Skeletal muscle satellite cell (primary cell): Measurements from ENCODE around the gene AK4.

Source experiments
- H3K27me3 ChIP-seq: 2 replicates; pipeline ENCODE4 v1.7.0; 2013; ENCODE audit warnings: low read length; ENCODE audit not compliant: control insufficient read depth, insufficient read depth
- H3K36me3 ChIP-seq: 2 replicates; pipeline ENCODE4 v1.7.0; 2013; ENCODE audit warnings: mild to moderate bottlenecking, control low read depth, low read length; ENCODE audit not compliant: insufficient read depth
- H3K4me1 ChIP-seq: 2 replicates; pipeline ENCODE4 v1.7.0; 2013; ENCODE audit warnings: low read length; ENCODE audit not compliant: control insufficient read depth, insufficient read depth
- H3K4me2 ChIP-seq: 2 replicates; pipeline ENCODE4 v1.7.0; 2013; ENCODE audit warnings: mild to moderate bottlenecking, low read length
- H3K4me3 ChIP-seq: 2 replicates; pipeline ENCODE4 v1.7.0; 2013; ENCODE audit warnings: low read length
- H3K9ac ChIP-seq: 2 replicates; pipeline ENCODE4 v1.7.0; 2013; ENCODE audit warnings: mild to moderate bottlenecking, low read depth, low read length, moderate library complexity
- H3K9me3 ChIP-seq: replicated peaks from 2 replicates; pipeline ENCODE4 v1.7.0; 2013; ENCODE audit warnings: mild to moderate bottlenecking, control low read depth, low read length

The AK4 gene

DNA sequence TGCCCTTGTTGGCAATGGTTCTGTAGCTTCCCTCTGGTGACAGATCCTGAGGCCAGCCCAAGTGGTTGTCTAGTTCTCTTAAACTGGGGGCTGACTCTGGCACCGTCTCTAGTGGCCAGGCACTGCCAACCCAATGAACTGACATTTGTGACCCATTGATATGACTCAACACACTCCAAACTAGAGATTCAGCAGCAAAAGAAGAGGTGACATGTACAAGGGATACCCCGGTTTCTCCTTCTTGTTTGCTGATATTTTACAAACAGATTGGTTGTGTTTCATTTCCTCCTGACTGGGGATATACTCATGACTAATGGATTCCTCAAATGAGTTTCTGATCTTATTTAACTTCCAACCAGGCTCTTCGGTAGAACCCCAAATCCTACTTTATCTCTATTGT lies 95.5 kb downstream of the AK4 start:
- H3K4me2 ChIP-seq: no peak overlapping the region
- no peaks in the 10 kb centered on the region for H3K9me3 ChIP-seq
- no peak overlapping the region for H3K9ac ChIP-seq
- peaks cover 12% of the 10 kb centered on the region for H3K4me1 ChIP-seq
- H3K4me3 ChIP-seq: no peak overlapping the region
- H3K27me3 ChIP-seq: no peaks in the 10 kb centered on the region
- H3K36me3 ChIP-seq: no peaks in the 10 kb centered on the region

DNA sequence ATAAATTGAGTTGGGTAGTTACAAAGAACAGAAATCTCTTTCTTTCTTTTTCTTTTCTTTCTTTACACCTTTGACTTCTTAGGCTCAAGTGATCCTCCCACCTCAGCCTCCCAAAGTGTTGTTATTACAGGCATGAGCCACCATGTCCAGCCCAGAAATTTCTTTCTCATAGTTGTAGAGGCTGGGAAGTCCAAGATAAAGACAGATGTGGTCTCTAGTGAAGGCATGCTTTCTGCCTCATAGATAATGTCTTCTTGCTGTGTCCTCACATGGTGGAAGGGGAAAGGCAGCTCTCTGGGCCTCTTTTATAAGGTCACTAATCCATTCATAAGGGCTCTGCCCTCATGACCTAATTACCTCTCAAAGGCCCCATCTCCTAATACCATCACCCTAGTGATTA lies 97.3 kb downstream of the AK4 start:
- Histone ChIP-seq H3K36me3 (no peaks in the 10 kb centered on the region), H3K4me2 (no peak overlapping the region), H3K9me3 (no peaks in the 10 kb centered on the region), H3K4me1 (peaks cover 12% of the 10 kb centered on the region), H3K4me3 (no peak overlapping the region), H3K27me3 (no peaks in the 10 kb centered on the region), H3K9ac (no peak overlapping the region)

GRCh38 chr1:65247419-65248359 lies 99.7 kb downstream of the AK4 start:
- no peaks in the 10 kb centered on the region for H3K9me3 ChIP-seq
- peak overlapping the region; percentile 39 for H3K4me2 ChIP-seq
- peaks cover 12% of the 10 kb centered on the region for H3K4me1 ChIP-seq
- peak overlapping the region; percentile 47 for H3K9ac ChIP-seq
- H3K27me3 ChIP-seq: no peaks in the 10 kb centered on the region
- no peak overlapping the region for H3K4me3 ChIP-seq
- H3K36me3 ChIP-seq: no peaks in the 10 kb centered on the region

DNA sequence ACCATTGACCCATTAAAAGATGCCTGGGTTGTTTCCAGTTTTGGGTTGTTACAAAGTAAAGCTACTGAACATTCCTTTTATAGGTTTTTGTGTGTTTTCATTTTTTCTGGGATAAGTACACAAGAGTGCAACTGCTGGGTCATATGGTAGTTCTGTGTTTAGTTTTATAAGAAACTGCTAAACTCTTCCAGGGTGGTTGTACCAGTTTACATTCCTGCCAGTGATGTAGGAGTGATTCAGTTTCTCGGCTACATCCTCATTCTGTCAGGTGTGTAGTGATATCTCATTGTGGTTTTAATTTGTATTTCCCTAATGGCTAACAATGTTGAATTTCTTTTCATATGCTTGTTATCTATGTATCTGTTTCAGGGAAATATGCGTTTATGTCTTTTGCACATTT lies 102.8 kb downstream of the AK4 start:
- H3K36me3 ChIP-seq: no peaks in the 10 kb centered on the region
- H3K9ac ChIP-seq: no peak overlapping the region
- no peak overlapping the region for H3K4me2 ChIP-seq
- peaks cover 22% of the 10 kb centered on the region for H3K4me1 ChIP-seq
- no peaks in the 10 kb centered on the region for H3K9me3 ChIP-seq
- H3K27me3 ChIP-seq: no peaks in the 10 kb centered on the region
- no peak overlapping the region for H3K4me3 ChIP-seq

GRCh38 chr1:65253800-65254319 lies 105.9 kb downstream of the AK4 start:
- peaks cover 11% of the 10 kb centered on the region for H3K4me1 ChIP-seq
- peak overlapping the region; percentile 81 for H3K9ac ChIP-seq
- no peaks in the 10 kb centered on the region for H3K27me3 ChIP-seq
- no peaks in the 10 kb centered on the region for H3K9me3 ChIP-seq
- peak overlapping the region; percentile 94 for H3K4me3 ChIP-seq
- no peaks in the 10 kb centered on the region for H3K36me3 ChIP-seq
- peak overlapping the region; percentile 95 for H3K4me2 ChIP-seq

- H3K9ac ChIP-seq: peak overlapping the region; percentile 81
- H3K36me3 ChIP-seq: no peaks in the 10 kb centered on the region
- no peaks in the 10 kb centered on the region for H3K27me3 ChIP-seq
- H3K9me3 ChIP-seq: no peaks in the 10 kb centered on the region
- H3K4me1 ChIP-seq: peaks cover 11% of the 10 kb centered on the region
- peak overlapping the region; percentile 95 for H3K4me2 ChIP-seq
- peak overlapping the region; percentile 94 for H3K4me3 ChIP-seq
Observed at GRCh38 chr1:65254320-65255034, 106.5 kb downstream of the AK4 start.

DNA sequence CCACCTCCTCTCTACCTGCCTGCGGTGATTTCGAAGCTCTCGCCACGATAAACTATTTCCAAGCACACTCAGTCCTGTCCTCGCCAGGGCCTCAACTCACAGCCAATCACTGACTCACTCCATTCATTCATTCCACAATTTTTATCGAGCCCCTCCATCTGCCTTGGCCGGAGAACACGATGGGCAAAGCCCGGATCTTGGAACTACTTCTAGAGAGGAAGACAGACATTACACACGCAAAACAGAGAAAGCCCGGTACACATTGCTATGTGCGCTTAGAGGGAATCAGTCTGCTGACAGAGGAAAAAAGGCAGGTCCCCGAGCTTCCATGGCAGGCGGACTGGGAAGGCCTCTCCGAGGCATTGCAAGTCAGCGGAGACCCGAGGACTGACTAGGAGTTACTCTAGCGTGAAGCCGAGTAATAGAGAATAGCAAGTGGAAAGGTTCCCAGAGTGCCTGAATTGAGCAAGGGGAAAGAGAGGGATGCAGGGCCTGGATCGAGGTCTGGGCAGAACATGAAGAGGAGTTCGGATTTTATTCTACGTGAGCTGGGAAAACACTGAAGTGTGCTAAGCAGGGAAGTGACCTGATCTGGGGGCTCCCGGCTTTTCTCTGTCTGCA lies 107.1 kb downstream of the AK4 start:
- Histone ChIP-seq H3K4me2 (peak overlapping the region; percentile 95), H3K9me3 (no peaks in the 10 kb centered on the region), H3K36me3 (no peaks in the 10 kb centered on the region), H3K27me3 (no peaks in the 10 kb centered on the region), H3K4me3 (peak overlapping the region; percentile 94), H3K4me1 (peaks cover 11% of the 10 kb centered on the region), H3K9ac (peak overlapping the region; percentile 81)

GRCh38 chr1:65255656-65256050 lies 107.7 kb downstream of the AK4 start:
- Histone ChIP-seq H3K36me3 (no peaks in the 10 kb centered on the region), H3K4me1 (peaks cover 13% of the 10 kb centered on the region), H3K4me2 (peak overlapping the region; percentile 95), H3K27me3 (no peaks in the 10 kb centered on the region), H3K9me3 (no peaks in the 10 kb centered on the region), H3K9ac (peak overlapping the region; percentile 81), H3K4me3 (peak overlapping the region; percentile 94)

- Histone ChIP-seq H3K9ac (no peak overlapping the region), H3K9me3 (no peaks in the 10 kb centered on the region), H3K4me3 (no peak overlapping the region), H3K4me2 (no peak overlapping the region), H3K27me3 (no peaks in the 10 kb centered on the region), H3K4me1 (peaks cover 18% of the 10 kb centered on the region), H3K36me3 (no peaks in the 10 kb centered on the region)
Observed at GRCh38 chr1:65256860-65257708, 109.1 kb downstream of the AK4 start.

DNA sequence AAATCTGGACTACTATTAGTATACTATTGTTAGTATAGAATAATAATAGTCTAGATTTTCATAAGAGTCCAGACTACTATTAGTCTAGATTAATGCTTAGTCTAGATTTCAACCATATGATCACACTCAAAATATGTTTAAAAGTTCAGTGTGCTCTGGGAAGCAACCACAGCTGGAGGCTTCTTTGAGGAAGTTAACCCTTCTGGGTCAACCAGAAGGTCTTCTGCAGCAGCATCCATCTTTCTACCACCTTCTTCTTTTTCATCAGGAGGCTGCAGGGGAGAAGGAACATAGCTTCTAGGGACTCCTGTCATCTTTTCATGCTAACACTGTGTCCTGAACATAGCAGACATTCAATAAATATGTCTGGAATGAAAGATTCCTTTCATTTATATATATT lies 110.1 kb downstream of the AK4 start:
- Histone ChIP-seq H3K4me1 (peaks cover 18% of the 10 kb centered on the region), H3K36me3 (no peaks in the 10 kb centered on the region), H3K9me3 (no peaks in the 10 kb centered on the region), H3K4me2 (no peak overlapping the region), H3K4me3 (no peak overlapping the region), H3K27me3 (no peaks in the 10 kb centered on the region), H3K9ac (no peak overlapping the region)
